Measurements from ENCODE around the gene NUP62. TPM values are rescaled to one million over a fixed set of nuclear protein-coding genes. Genes with fewer than 3 reads are reported as not detected.
"Not testable (repeated sequence)": the region's sequence is repeated elsewhere in the genome, so short reads cannot be mapped to it uniquely, and the experiment has no call there.

The NUP62 gene
- total RNA-seq, 1 donor from 2014 or later = 38.8 TPM

GRCh38 chr19:49958144-49958543 lies 28.8 kb upstream of the NUP62 start:
- H3K4me1 ChIP-seq = peaks cover 4 to 11% of the 10 kb centered on the region in 2 donors
- H3K4me3 ChIP-seq; H3K9me3 ChIP-seq; H3K27ac ChIP-seq; H3K27me3 ChIP-seq; H3K36me3 ChIP-seq; intact Hi-C loops (cut with DNase I); DNase-seq (ENCODE audit: low spot score in 2 of 2): not testable (repeated sequence)

- Histone ChIP-seq H3K27me3 (no peaks in the 10 kb centered on the region), H3K27ac (no peak overlapping the region), H3K36me3 (no peaks in the 10 kb centered on the region), H3K4me1 (peaks cover 4 to 17% of the 10 kb centered on the region in 2 donors), H3K4me3 (no peak overlapping the region), H3K9me3 (no peaks in the 10 kb centered on the region)
- DNase-seq (ENCODE audit: low spot score in 2 of 2) = no peak
- TF ChIP-seq CTCF (IDR thresholded peaks at IDR 0.05) = no peak
- intact Hi-C loops (cut with DNase I) = no loop called here
Observed at GRCh38 chr19:49957262-49957915, 28.1 kb upstream of the NUP62 start.

GRCh38 chr19:49956115-49956495 lies 26.8 kb upstream of the NUP62 start:
- H3K27me3 ChIP-seq = no peaks in the 10 kb centered on the region
- no peak overlapping the region for H3K27ac ChIP-seq
- intact Hi-C loops (cut with DNase I) = no loop called here
- no peaks in the 10 kb centered on the region for H3K9me3 ChIP-seq
- H3K4me1 ChIP-seq = peaks cover 10 to 24% of the 10 kb centered on the region in 2 donors
- no peaks in the 10 kb centered on the region for H3K36me3 ChIP-seq
- DNase-seq (ENCODE audit: low spot score in 2 of 2) = no peak
- TF ChIP-seq CTCF (IDR thresholded peaks at IDR 0.05) = no peak
- H3K4me3 ChIP-seq = no peak overlapping the region

- Histone ChIP-seq H3K4me1 (peaks cover 10 to 24% of the 10 kb centered on the region in 2 donors), H3K4me3 (peak overlapping the region in 1 of 2 donors; percentile 7), H3K9me3 (no peaks in the 10 kb centered on the region), H3K27me3 (no peaks in the 10 kb centered on the region), H3K36me3 (no peaks in the 10 kb centered on the region), H3K27ac (no peak overlapping the region)
- DNase-seq (ENCODE audit: low spot score in 2 of 2) = no peak
- intact Hi-C loops (cut with DNase I) = no loop called here
- no peak for TF ChIP-seq CTCF (IDR thresholded peaks at IDR 0.05)
Observed at GRCh38 chr19:49954933-49955332, 25.6 kb upstream of the NUP62 start.

- Histone ChIP-seq H3K9me3 (no peaks in the 10 kb centered on the region), H3K27ac (peak overlapping the region in 1 of 2 donors; percentile 11)
- TF ChIP-seq CTCF (IDR thresholded peaks at IDR 0.05) = no peak
Observed at GRCh38 chr19:49954092-49954829, 25.0 kb upstream of the NUP62 start.

GRCh38 chr19:49953416-49953815 lies 24.1 kb upstream of the NUP62 start:
- peaks cover 10 to 24% of the 10 kb centered on the region in 2 donors for H3K4me1 ChIP-seq
- no peak for TF ChIP-seq CTCF (IDR thresholded peaks at IDR 0.05)
- intact Hi-C loops (cut with DNase I) = no loop called here
- H3K9me3 ChIP-seq = no peaks in the 10 kb centered on the region
- no peaks in the 10 kb centered on the region for H3K36me3 ChIP-seq
- H3K4me3 ChIP-seq = no peak overlapping the region
- no peak for DNase-seq (ENCODE audit: low spot score in 2 of 2)
- no peak overlapping the region for H3K27ac ChIP-seq
- H3K27me3 ChIP-seq = no peaks in the 10 kb centered on the region

More at GRCh38 chr19:49954092-49954829, 25.0 kb upstream of the NUP62 start:
- H3K36me3 ChIP-seq = no peaks in the 10 kb centered on the region
- H3K27me3 ChIP-seq = no peaks in the 10 kb centered on the region
- H3K4me1 ChIP-seq = peaks cover 10 to 24% of the 10 kb centered on the region in 2 donors
- intact Hi-C loops (cut with DNase I) = no loop called here
- peak overlapping the region in 1 of 2 donors; percentile 20 for H3K4me3 ChIP-seq
- no peak for DNase-seq (ENCODE audit: low spot score in 2 of 2)
